ENCODE results near the gene ARHGEF28.

Gene ARHGEF28

GRCh38 chr5:73907164-73907563, 281.2 kb downstream of the ARHGEF28 start:
- Histone ChIP-seq H3K9ac (ENCODE audit: insufficient read length, low read depth) (no peak overlapping the region), H3K27me3 (ENCODE audit: insufficient read depth, insufficient read length) (no peaks in the 10 kb centered on the region), H3K9me3 (ENCODE audit: insufficient read depth, low read length) (no peaks in the 10 kb centered on the region), H3K4me1 (ENCODE audit: insufficient read depth, insufficient read length) (no peaks in the 10 kb centered on the region), H3K36me3 (ENCODE audit: insufficient read depth, insufficient read length, low read length) (no peaks in the 10 kb centered on the region), H3K4me3 (ENCODE audit: insufficient read length, low read depth) (no peak overlapping the region)
- no peak for DNase-seq (ENCODE audit: low read depth, low spot score)
- TF ChIP-seq ZNF274 (IDR thresholded peaks at IDR 0.05; ENCODE audit: low read depth, low read length): no peak
- no peak for TF ChIP-seq YY1 (IDR thresholded peaks at IDR 0.05; ENCODE audit: insufficient read depth, insufficient read length)
- TF ChIP-seq SUZ12 (IDR thresholded peaks at IDR 0.05; ENCODE audit: extremely low read depth, insufficient read depth, insufficient read length): no peak

DNA sequence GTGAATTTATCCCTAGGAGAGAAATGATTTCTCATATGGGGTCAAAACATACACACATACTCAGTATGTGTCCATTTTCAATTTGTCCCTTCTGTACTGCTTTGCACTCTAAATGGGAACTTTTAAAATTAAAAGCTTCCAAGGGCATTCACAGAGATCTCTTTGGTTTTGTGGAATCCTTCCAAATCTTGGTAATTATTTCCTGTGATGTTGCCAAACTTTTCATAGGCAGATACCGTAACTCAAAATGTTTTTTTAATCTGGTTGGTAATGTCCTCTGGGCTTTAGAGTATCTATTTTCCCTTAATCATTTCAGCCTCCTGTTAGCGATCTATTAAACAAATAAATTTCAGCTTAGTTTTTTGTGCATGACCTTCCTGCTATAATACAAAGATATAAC, 282.4 kb downstream of the ARHGEF28 start:
- no peak overlapping the region for H3K4me3 ChIP-seq (ENCODE audit: insufficient read length, low read depth)
- no peak overlapping the region for H3K9ac ChIP-seq (ENCODE audit: insufficient read length, low read depth)
- no peaks in the 10 kb centered on the region for H3K27me3 ChIP-seq (ENCODE audit: insufficient read depth, insufficient read length)
- H3K4me1 ChIP-seq (ENCODE audit: insufficient read depth, insufficient read length): no peaks in the 10 kb centered on the region
- TF ChIP-seq ZNF274 (IDR thresholded peaks at IDR 0.05; ENCODE audit: low read depth, low read length) (no peak), SUZ12 (IDR thresholded peaks at IDR 0.05; ENCODE audit: extremely low read depth, insufficient read depth, insufficient read length) (no peak), YY1 (IDR thresholded peaks at IDR 0.05; ENCODE audit: insufficient read depth, insufficient read length) (no peak)
- no peaks in the 10 kb centered on the region for H3K36me3 ChIP-seq (ENCODE audit: insufficient read depth, insufficient read length, low read length)
- H3K9me3 ChIP-seq (ENCODE audit: insufficient read depth, low read length): no peaks in the 10 kb centered on the region
- no peak for DNase-seq (ENCODE audit: low read depth, low spot score)

DNA sequence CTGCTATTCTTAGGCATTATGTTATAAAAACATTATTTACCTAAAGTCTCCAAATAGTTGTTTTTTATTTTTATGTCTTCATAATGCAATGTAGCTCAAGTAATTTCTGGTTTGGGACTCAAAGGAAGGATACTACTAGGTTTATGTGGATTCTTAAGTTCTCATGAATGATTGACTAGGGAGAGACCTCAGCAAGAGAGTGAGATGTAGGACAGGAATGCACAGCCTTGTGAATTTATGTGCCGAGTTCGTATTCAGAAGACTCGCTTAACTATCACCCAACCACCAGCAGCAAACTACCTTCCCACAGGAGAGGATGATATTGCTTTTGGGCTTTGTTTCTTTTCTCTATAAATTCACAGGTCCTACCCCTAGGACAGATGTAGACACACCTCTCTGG, 282.9 kb downstream of the ARHGEF28 start:
- H3K4me3 ChIP-seq (ENCODE audit: insufficient read length, low read depth): no peak overlapping the region
- no peak for DNase-seq (ENCODE audit: low read depth, low spot score)
- no peak overlapping the region for H3K9ac ChIP-seq (ENCODE audit: insufficient read length, low read depth)
- no peaks in the 10 kb centered on the region for H3K9me3 ChIP-seq (ENCODE audit: insufficient read depth, low read length)
- no peaks in the 10 kb centered on the region for H3K27me3 ChIP-seq (ENCODE audit: insufficient read depth, insufficient read length)
- TF ChIP-seq ZNF274 (IDR thresholded peaks at IDR 0.05; ENCODE audit: low read depth, low read length): no peak
- no peak for TF ChIP-seq YY1 (IDR thresholded peaks at IDR 0.05; ENCODE audit: insufficient read depth, insufficient read length)
- no peak for TF ChIP-seq SUZ12 (IDR thresholded peaks at IDR 0.05; ENCODE audit: extremely low read depth, insufficient read depth, insufficient read length)
- no peaks in the 10 kb centered on the region for H3K36me3 ChIP-seq (ENCODE audit: insufficient read depth, insufficient read length, low read length)
- no peaks in the 10 kb centered on the region for H3K4me1 ChIP-seq (ENCODE audit: insufficient read depth, insufficient read length)

GRCh38 chr5:73909474-73909873, 283.5 kb downstream of the ARHGEF28 start:
- Histone ChIP-seq H3K9me3 (ENCODE audit: insufficient read depth, low read length) (no peaks in the 10 kb centered on the region), H3K4me1 (ENCODE audit: insufficient read depth, insufficient read length) (no peaks in the 10 kb centered on the region), H3K9ac (ENCODE audit: insufficient read length, low read depth) (no peak overlapping the region), H3K27me3 (ENCODE audit: insufficient read depth, insufficient read length) (no peaks in the 10 kb centered on the region), H3K36me3 (ENCODE audit: insufficient read depth, insufficient read length, low read length) (no peaks in the 10 kb centered on the region), H3K4me3 (ENCODE audit: insufficient read length, low read depth) (no peak overlapping the region)
- no peak for DNase-seq (ENCODE audit: low read depth, low spot score)
- TF ChIP-seq SUZ12 (IDR thresholded peaks at IDR 0.05; ENCODE audit: extremely low read depth, insufficient read depth, insufficient read length) (no peak), ZNF274 (IDR thresholded peaks at IDR 0.05; ENCODE audit: low read depth, low read length) (no peak), YY1 (IDR thresholded peaks at IDR 0.05; ENCODE audit: insufficient read depth, insufficient read length) (no peak)

DNA sequence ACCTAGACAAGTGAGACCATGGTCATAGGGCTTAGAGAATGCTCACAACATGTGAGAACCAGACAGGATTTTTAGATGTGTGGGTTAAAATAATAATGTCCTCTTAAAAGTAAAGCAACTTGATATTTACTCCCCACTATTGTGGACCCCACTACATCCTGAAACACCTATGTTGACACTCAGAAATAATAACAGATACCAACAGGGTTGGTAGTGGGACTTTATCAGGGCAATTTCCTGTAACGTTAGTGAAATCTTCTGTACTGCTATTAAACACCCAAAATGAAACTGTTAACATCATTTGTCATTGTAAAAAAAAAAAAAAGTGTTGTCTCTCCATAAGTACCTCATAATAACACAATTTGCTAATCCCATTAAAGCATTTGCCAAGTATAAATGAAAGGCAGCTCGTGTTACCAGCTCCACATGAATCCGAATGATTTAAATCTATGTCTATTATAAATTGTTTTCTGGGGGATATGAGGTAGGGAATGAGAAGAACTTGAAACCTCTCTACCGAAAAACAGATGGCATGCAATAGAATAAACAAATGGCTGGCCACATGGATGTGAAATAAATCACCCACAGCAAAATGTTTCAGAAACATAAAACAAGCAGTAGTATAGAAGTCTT, 285.9 kb downstream of the ARHGEF28 start:
- no peak overlapping the region for H3K4me3 ChIP-seq (ENCODE audit: insufficient read length, low read depth)
- no peak for DNase-seq (ENCODE audit: low read depth, low spot score)
- H3K27me3 ChIP-seq (ENCODE audit: insufficient read depth, insufficient read length): no peaks in the 10 kb centered on the region
- no peaks in the 10 kb centered on the region for H3K9me3 ChIP-seq (ENCODE audit: insufficient read depth, low read length)
- H3K4me1 ChIP-seq (ENCODE audit: insufficient read depth, insufficient read length): no peaks in the 10 kb centered on the region
- no peak overlapping the region for H3K9ac ChIP-seq (ENCODE audit: insufficient read length, low read depth)
- H3K36me3 ChIP-seq (ENCODE audit: insufficient read depth, insufficient read length, low read length): no peaks in the 10 kb centered on the region
- TF ChIP-seq SUZ12 (IDR thresholded peaks at IDR 0.05; ENCODE audit: extremely low read depth, insufficient read depth, insufficient read length): no peak
- no peak for TF ChIP-seq YY1 (IDR thresholded peaks at IDR 0.05; ENCODE audit: insufficient read depth, insufficient read length)
- TF ChIP-seq ZNF274 (IDR thresholded peaks at IDR 0.05; ENCODE audit: low read depth, low read length): no peak

DNA sequence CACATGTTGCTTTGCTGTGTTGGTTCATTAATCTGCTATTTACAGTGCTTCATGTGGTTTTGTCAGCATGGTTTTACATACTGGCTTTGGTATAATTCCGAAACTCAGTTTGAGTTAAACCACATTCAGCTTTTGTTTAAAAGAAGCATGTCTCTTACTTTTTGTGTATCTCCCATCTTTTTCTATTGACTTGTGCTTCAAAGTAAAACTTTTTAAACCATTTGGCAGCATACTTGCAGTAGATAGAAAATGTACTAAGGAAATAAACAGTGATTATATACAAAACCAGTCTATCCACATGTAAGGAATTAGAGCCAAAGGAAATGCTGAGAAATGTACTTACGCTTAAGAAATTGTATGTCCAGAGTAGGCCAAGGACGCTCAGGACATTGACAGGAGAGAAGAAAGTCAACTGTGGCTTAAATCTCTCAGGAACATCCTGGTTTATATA, 286.9 kb downstream of the ARHGEF28 start:
- Histone ChIP-seq H3K9ac (ENCODE audit: insufficient read length, low read depth) (no peak overlapping the region), H3K36me3 (ENCODE audit: insufficient read depth, insufficient read length, low read length) (no peaks in the 10 kb centered on the region), H3K27me3 (ENCODE audit: insufficient read depth, insufficient read length) (no peaks in the 10 kb centered on the region), H3K9me3 (ENCODE audit: insufficient read depth, low read length) (no peaks in the 10 kb centered on the region), H3K4me3 (ENCODE audit: insufficient read length, low read depth) (no peak overlapping the region), H3K4me1 (ENCODE audit: insufficient read depth, insufficient read length) (no peaks in the 10 kb centered on the region)
- no peak for DNase-seq (ENCODE audit: low read depth, low spot score)
- no peak for TF ChIP-seq YY1 (IDR thresholded peaks at IDR 0.05; ENCODE audit: insufficient read depth, insufficient read length)

DNA sequence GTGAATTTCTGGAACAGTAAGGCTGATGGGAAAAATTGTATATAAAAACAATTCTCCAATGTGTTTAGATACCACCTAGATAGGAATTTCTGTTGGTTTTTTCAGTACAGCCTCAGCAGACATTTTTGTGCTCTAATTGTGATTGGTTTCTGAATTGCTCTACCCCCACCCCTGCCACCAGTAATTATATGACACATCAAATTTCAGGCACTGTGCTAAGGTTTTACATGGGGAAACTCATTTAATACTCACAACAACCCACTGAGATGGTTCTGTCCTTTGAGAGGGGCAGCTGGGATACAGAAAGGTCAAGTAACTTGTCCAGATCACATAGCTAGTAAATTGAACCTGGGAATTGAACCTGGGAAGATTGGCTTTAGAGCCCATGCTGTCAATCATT, 288.0 kb downstream of the ARHGEF28 start:
- Histone ChIP-seq H3K4me1 (ENCODE audit: insufficient read depth, insufficient read length) (no peaks in the 10 kb centered on the region), H3K27me3 (ENCODE audit: insufficient read depth, insufficient read length) (no peaks in the 10 kb centered on the region), H3K4me3 (ENCODE audit: insufficient read length, low read depth) (no peak overlapping the region), H3K9ac (ENCODE audit: insufficient read length, low read depth) (no peak overlapping the region), H3K36me3 (ENCODE audit: insufficient read depth, insufficient read length, low read length) (no peaks in the 10 kb centered on the region), H3K9me3 (ENCODE audit: insufficient read depth, low read length) (no peaks in the 10 kb centered on the region)
- DNase-seq (ENCODE audit: low read depth, low spot score): no peak
- no peak for TF ChIP-seq ZNF274 (IDR thresholded peaks at IDR 0.05; ENCODE audit: low read depth, low read length)
- TF ChIP-seq YY1 (IDR thresholded peaks at IDR 0.05; ENCODE audit: insufficient read depth, insufficient read length): no peak
- no peak for TF ChIP-seq SUZ12 (IDR thresholded peaks at IDR 0.05; ENCODE audit: extremely low read depth, insufficient read depth, insufficient read length)
